ENCODE results near the gene GPR107. TPM values are rescaled to one million over a fixed set of nuclear protein-coding genes. Genes with fewer than 3 reads are reported as not detected.

GPR107 gene
- total and polyA plus RNA-seq, 2 donors (not counting 1 experiment from before 2014, with no cell fraction given), result 10.4 to 28.1 TPM

- CTCF ChIA-PET, result interaction anchor here (1.2 to 9.3 kb wide), 5 partner anchors 12 to 230 kb away, joined by 3 to 191 read pairs (median 3); no protein-coding TSS in a partner anchor
- intact Hi-C loops (cut with micrococcal nuclease), result no loop called here
Measured at GRCh38 chr9:130111786-130112537, 58.3 kb downstream of the GPR107 start.

More at GRCh38 chr9:130111786-130112537, 58.3 kb downstream of the GPR107 start:
- Histone ChIP-seq H3K4me3 (ENCODE audit: control extremely low read depth in 1 of 5, extremely low read depth in 1 of 5, insufficient read depth in 1 of 5, low read depth in 2 of 5, low read length in 4 of 5) (no peak overlapping the region), H3K27ac (ENCODE audit: low read length in 2 of 2) (no peak overlapping the region), H3K79me2 (ENCODE audit: control insufficient read depth, insufficient read depth, low read length) (peaks cover 3% of the 10 kb centered on the region), H3K36me3 (replicated peaks in 1 of 2; ENCODE audit: control extremely low read depth in 1 of 2, control insufficient read depth in 1 of 2, extremely low read depth in 1 of 2, insufficient read depth in 2 of 2, low read length in 1 of 2) (peaks cover 0 to 50% of the 10 kb centered on the region in 2 experiments), H3K4me1 (ENCODE audit: control insufficient read depth in 2 of 2, insufficient read depth in 2 of 2, low read length in 2 of 2) (no peaks in the 10 kb centered on the region), H3K4me2 (replicated peaks; ENCODE audit: low read depth, low read length, poor library complexity, severe bottlenecking) (no peak overlapping the region), H3K9ac (ENCODE audit: low read length) (no peak overlapping the region), H2AFZ (ENCODE audit: insufficient read depth, low read depth, low read length, poor library complexity, severe bottlenecking) (no peak overlapping the region), H3K27me3 (replicated peaks in 1 of 4; ENCODE audit: control extremely low read depth in 1 of 4, control insufficient read depth in 3 of 4, insufficient read depth in 4 of 4, low read length in 3 of 4) (no peaks in the 10 kb centered on the region), H3K9me3 (ENCODE audit: control extremely low read depth in 1 of 3, control insufficient read depth in 2 of 3, insufficient read depth in 1 of 3, low read length in 2 of 3) (no peaks in the 10 kb centered on the region), H4K20me1 (ENCODE audit: control insufficient read depth, insufficient read depth, low read length, poor library complexity, severe bottlenecking) (no peaks in the 10 kb centered on the region)
- Mint-ChIP-seq H3K4me1 (peaks cover 8% of the 10 kb centered on the region), H3K4me3 (no peak overlapping the region), H3K27me3 (no peaks in the 10 kb centered on the region), H3K27ac (no peak overlapping the region), H3K9me3 (ENCODE audit: insufficient read depth) (no peaks in the 10 kb centered on the region)
- 98% methylated on average over 19 of the region's 30 CpGs for WGBS (ENCODE audit: insufficient coverage)
- POLR2A ChIA-PET, result no interaction called here
- TF ChIP-seq EZH2 (IDR thresholded peaks at IDR 0.05; ENCODE audit: borderline replicate concordance, insufficient read depth, low read depth, low read length, poor library complexity, severe bottlenecking), result no peak
- TF ChIP-seq CTCF (IDR thresholded peaks at IDR 0.05), result no peak
- DNase-seq (no peak), ATAC-seq (ENCODE audit: low read depth) (no peak)
